ENCODE results near the gene TAS1R3.
"Not testable (repeated sequence)": the region's sequence is repeated elsewhere in the genome, so short reads cannot be mapped to it uniquely, and the experiment has no call there.

Gene TAS1R3

DNA sequence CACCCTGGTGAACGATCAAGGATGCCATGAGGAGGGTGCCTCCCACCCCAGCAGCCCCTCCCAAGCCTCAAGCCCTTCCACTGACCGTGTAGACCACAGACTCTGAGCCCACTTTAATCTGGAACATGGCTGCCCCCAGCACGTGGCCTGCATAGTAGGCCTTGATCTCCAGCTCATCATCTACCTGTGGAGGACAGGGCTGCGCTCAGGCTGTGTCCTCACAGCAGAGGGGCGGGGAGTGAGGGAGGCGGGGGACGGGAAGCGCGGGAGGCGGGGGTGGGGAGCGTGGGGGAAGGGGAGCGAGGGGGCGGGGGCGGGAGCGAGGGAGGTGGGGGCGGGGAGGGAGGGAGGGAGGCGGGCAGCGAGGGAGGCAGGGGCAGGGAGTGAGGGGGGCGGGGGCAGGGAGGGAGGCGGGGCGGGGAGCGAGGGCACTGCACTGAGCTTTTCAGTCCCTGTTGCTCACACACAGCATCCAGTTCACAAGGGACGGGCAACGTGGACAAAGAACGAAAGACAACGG is 15.6 kb upstream of the TAS1R3 start:
- H3K27ac ChIP-seq (replicated peaks) = no peak overlapping the region
- no peak overlapping the region for H3K4me3 ChIP-seq (replicated peaks; ENCODE audit: insufficient read depth, low read length)
- H3K27me3 ChIP-seq (ENCODE audit: insufficient read depth, poor library complexity, severe bottlenecking) = no peaks in the 10 kb centered on the region
- no peak for DNase-seq (ENCODE audit: low read depth in 1 of 2, low spot score in 1 of 2)
- TF ChIP-seq, protein P1, sequence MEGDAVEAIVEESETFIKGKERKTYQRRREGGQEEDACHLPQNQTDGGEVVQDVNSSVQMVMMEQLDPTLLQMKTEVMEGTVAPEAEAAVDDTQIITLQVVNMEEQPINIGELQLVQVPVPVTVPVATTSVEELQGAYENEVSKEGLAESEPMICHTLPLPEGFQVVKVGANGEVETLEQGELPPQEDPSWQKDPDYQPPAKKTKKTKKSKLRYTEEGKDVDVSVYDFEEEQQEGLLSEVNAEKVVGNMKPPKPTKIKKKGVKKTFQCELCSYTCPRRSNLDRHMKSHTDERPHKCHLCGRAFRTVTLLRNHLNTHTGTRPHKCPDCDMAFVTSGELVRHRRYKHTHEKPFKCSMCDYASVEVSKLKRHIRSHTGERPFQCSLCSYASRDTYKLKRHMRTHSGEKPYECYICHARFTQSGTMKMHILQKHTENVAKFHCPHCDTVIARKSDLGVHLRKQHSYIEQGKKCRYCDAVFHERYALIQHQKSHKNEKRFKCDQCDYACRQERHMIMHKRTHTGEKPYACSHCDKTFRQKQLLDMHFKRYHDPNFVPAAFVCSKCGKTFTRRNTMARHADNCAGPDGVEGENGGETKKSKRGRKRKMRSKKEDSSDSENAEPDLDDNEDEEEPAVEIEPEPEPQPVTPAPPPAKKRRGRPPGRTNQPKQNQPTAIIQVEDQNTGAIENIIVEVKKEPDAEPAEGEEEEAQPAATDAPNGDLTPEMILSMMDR (IDR thresholded peaks at IDR 0.05; ENCODE audit: insufficient read depth, low read length) = no peak
- 0 out of 2 replicates have a peak, but pooled peaks have one; percentile 3 for TF ChIP-seq POLR2AphosphoS5 (IDR thresholded peaks at IDR 0.05; ENCODE audit: low read depth)

DNA sequence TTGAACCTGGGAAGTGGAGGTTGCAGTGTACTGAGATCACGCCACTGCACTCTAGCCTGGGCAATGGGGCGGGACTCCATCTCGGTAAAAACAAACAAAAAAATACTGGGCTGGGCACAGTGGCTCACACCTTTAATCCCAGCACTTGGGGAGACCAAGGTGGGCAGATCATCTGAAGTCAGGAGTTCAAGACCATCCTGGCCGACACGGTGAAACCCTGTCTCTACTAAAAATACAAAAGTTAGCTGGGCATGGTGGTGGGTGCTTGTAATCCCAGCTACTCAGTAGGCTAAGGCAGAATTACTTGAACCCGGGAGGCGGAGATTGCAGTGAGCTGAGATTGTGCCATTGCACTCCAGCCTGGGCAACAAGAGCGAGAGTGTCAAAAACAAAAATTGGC is 14.9 kb upstream of the TAS1R3 start:
- not testable (repeated sequence) for DNase-seq (ENCODE audit: low read depth in 1 of 2, low spot score in 1 of 2); H3K27me3 ChIP-seq (ENCODE audit: insufficient read depth, poor library complexity, severe bottlenecking); H3K27ac ChIP-seq (replicated peaks); H3K4me3 ChIP-seq (replicated peaks; ENCODE audit: insufficient read depth, low read length)
- 0 out of 2 replicates have a peak, but pooled peaks have one; percentile 2 for TF ChIP-seq POLR2AphosphoS5 (IDR thresholded peaks at IDR 0.05; ENCODE audit: low read depth)

DNA sequence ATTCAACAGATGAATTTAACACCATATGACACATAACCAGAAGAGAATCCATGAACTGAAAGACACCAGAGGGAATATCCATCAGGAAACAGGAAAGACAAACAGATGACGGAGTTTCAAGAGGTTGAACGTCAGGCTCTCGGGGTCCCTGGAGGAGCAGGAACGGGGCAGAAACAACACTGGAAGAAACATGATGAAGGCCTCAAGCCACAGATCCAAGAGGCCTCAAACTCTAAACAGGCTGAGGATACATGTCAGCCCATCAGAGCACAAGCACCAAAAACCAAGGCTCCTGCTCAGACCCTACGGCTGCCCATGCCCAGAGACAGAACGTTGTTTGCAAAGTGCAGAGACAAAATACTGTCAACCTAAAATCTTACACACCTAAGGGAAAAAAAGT is 13.7 kb upstream of the TAS1R3 start:
- TF ChIP-seq GABPA (IDR thresholded peaks at IDR 0.05; ENCODE audit: low read depth) (no peak), SPI1 (IDR thresholded peaks at IDR 0.05; ENCODE audit: borderline replicate concordance, low read depth) (no peak), POLR2AphosphoS5 (IDR thresholded peaks at IDR 0.05; ENCODE audit: low read depth) (no peak)
- TF ChIP-seq, protein P1 (IDR thresholded peaks at IDR 0.05; ENCODE audit: insufficient read depth, low read length) = no peak
- TF ChIP-seq, protein P2, sequence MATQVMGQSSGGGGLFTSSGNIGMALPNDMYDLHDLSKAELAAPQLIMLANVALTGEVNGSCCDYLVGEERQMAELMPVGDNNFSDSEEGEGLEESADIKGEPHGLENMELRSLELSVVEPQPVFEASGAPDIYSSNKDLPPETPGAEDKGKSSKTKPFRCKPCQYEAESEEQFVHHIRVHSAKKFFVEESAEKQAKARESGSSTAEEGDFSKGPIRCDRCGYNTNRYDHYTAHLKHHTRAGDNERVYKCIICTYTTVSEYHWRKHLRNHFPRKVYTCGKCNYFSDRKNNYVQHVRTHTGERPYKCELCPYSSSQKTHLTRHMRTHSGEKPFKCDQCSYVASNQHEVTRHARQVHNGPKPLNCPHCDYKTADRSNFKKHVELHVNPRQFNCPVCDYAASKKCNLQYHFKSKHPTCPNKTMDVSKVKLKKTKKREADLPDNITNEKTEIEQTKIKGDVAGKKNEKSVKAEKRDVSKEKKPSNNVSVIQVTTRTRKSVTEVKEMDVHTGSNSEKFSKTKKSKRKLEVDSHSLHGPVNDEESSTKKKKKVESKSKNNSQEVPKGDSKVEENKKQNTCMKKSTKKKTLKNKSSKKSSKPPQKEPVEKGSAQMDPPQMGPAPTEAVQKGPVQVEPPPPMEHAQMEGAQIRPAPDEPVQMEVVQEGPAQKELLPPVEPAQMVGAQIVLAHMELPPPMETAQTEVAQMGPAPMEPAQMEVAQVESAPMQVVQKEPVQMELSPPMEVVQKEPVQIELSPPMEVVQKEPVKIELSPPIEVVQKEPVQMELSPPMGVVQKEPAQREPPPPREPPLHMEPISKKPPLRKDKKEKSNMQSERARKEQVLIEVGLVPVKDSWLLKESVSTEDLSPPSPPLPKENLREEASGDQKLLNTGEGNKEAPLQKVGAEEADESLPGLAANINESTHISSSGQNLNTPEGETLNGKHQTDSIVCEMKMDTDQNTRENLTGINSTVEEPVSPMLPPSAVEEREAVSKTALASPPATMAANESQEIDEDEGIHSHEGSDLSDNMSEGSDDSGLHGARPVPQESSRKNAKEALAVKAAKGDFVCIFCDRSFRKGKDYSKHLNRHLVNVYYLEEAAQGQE (IDR thresholded peaks at IDR 0.05; ENCODE audit: insufficient replicate concordance, low read depth) = no peak
- Histone ChIP-seq H3K27me3 (ENCODE audit: insufficient read depth, poor library complexity, severe bottlenecking) (no peaks in the 10 kb centered on the region), H3K4me3 (replicated peaks; ENCODE audit: insufficient read depth, low read length) (no peak overlapping the region), H3K27ac (replicated peaks) (no peak overlapping the region)
- no peak for DNase-seq (ENCODE audit: low read depth in 1 of 2, low spot score in 1 of 2)

DNA sequence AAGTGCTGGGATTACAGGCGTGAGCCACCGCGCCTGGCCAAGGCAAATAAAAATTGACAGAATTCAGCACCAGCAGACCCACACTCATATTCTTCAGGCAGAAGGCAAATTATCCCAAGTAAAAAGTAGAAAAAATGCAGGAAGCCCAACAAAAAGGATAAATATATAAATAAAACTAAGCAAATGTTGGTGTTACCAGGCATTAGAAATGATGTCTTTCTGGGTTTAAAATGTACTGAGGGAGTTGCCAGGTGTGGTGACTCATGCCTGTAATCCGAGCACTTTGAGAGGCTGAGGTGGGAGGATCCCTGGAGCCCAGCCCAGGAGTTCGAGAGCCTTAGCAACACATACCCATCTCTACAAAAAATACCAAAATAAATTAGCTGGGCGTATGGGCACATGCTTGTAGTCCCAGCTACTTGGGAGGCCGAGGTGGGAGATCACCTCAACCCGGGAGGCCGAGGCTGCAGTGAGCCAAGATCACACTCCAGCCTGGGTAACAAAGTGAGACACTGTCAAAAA is 12.9 kb upstream of the TAS1R3 start:
- no peak for TF ChIP-seq POLR2AphosphoS5 (IDR thresholded peaks at IDR 0.05; ENCODE audit: low read depth)
- TF ChIP-seq, protein P1 (IDR thresholded peaks at IDR 0.05; ENCODE audit: insufficient read depth, low read length) = no peak
- TF ChIP-seq, protein P2 (IDR thresholded peaks at IDR 0.05; ENCODE audit: insufficient replicate concordance, low read depth) = no peak
- no peak for TF ChIP-seq GABPA (IDR thresholded peaks at IDR 0.05; ENCODE audit: low read depth)
- no peak for TF ChIP-seq SPI1 (IDR thresholded peaks at IDR 0.05; ENCODE audit: borderline replicate concordance, low read depth)
- no peak overlapping the region for H3K27ac ChIP-seq (replicated peaks)
- H3K27me3 ChIP-seq (ENCODE audit: insufficient read depth, poor library complexity, severe bottlenecking) = no peaks in the 10 kb centered on the region
- no peak overlapping the region for H3K4me3 ChIP-seq (replicated peaks; ENCODE audit: insufficient read depth, low read length)
- DNase-seq (ENCODE audit: low read depth in 1 of 2, low spot score in 1 of 2) = no peak

Data from HL-60 (cell line).